HL-60/S4 treated with retinoic acid at 250 ng/mL for 4 days and 3 days (cell line): ENCODE data around the gene HACL1.
"Not testable (repeated sequence)": the region's sequence is repeated elsewhere in the genome, so short reads cannot be mapped to it uniquely, and the experiment has no call there.

ENCODE experiments used
- in situ Hi-C: fragments of 300-500 bp; cut with MboI; formaldehyde crosslinking; loops from 2 replicates; pipeline ENCODE4 v1.7.0; 2022; ENCODE audit warnings: low sequenced_read_pairs

Gene HACL1

DNA sequence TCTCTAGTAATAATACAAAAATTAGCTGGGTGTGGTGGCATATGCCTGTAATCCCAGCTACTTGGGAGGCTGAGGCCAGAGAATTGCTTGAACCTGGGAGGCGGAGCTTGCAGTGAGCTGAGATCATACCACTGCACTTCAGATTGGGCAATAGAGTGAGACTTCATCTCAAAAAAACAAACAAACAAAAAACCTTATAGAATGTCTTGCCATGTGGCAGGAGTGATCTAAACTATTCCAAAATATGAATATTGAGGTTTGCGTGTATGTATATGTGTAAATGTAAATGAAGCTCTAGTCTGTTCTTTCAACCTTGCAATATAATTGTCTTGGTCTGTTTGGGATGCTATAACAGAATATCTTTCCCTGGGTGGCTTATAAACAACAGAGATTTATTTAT is 68.8 kb downstream of the HACL1 start:
- in situ Hi-C loops: not testable (repeated sequence)

- in situ Hi-C loops: no loop called here
Measured at GRCh38 chr3:15531346-15531745, 70.0 kb downstream of the HACL1 start.

DNA sequence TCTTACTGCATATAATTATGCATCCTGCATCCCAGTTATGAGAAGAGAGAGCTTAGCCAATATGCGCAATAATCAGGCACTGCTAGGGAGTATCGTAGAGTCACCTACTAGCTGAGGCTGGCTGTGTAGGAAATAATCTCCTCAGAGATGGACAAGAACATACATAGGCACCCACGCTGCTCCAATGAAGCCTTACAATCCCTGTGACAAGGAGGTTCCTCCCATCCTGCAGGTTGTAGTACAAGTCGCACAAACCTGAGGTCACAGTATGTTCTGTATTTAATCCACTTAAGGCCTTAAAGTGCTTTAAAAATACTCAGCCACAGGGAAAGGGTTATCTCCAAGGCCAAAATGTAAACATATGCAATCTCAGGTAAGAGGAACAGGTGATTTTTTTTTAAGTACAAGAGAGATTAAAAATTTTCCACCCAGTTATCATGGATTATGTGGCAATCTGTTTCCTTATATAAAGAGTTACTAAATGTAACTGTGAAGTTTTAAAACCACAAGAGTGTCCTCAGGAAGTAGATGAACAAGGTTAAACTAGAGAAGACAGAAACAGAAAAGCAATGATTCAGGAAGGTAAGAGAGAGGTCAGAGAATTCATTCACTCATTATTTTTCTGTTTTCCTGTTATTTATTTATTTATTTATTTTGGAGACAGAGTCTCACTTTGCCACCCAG is 72.4 kb downstream of the HACL1 start:
- in situ Hi-C loops: no loop called here

- in situ Hi-C loops: no loop called here
Measured at GRCh38 chr3:15527031-15527459, 74.3 kb downstream of the HACL1 start.

DNA sequence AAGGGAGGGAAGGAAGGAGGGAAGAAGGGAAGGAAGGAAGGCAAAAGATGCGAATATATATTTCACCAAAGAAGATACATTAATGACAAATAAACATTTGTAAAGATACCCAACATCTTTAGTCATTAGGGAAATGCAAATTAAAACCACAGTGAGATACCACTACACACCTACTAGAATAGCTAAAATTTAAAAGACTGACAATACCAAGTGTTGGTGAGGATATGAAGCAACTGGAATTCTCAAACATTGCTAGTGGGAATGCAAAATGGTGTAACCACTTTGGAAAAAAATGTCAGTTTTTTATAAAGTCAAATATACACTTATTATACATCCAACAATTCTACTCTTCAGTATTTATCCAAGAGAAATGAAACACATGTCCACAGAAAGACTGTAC is 75.6 kb downstream of the HACL1 start:
- in situ Hi-C loops: no loop called here

DNA sequence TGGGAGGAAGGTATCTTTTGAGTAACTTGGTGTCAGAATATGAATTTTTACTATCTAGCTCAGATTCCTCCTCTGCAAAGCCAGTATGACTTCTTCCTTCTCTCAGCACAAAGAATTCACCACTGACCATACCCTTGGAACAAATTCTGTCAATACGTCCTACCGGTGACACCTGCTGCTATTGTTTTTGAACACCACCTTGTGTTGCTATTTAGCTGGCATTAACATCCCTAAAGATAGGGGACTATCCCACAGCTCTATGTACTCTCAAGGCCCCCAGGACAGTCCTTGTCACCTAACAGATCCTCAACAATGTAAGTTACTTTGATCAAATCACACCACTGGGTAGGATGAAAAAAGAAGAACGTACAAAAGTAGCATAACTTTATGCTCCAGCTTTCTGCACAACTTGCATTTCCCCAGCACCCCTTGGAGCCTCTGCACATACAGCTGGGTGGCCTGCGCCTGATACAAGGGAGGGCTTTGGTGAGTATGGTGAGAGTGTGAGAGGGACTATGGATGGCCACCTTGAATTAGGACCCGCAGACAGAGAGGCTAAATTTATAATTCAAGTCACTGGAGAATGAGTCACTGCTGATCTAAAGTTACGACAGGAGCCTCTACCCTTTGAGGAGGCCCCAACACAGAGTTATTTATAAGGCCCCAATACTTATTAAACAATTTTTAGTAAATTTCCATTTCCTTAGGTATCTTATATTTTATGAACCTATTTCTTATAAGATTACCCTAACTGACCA is 77.5 kb downstream of the HACL1 start:
- in situ Hi-C loops: no loop called here

GRCh38 chr3:15522016-15522415 is 79.4 kb downstream of the HACL1 start:
- in situ Hi-C loops: no loop called here

DNA sequence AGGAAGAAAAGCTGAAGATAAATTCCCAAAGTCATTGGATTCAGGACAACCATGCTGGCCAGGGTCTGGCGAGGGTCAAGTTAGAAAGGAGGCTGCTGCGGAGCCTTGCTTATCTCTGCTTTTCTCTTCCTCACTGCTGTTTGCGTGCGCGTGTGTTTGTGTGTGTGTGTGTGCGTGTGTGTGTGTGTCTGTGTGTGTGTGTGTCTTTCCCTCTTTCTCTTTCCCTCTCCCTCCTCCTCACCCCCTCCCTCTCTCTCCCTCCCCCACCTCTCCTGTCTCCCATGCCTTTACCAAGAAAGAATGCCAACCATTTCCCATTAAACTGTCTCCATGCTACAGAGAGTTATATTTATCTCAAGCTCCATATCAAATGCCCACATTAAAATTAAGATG is 79.8 kb downstream of the HACL1 start, which contains the start of gene COLQ:
COLQ (minus strand) TSS at position 134 of the 393 bp plus-strand sequence; CDS start at position 53, 81 bp downstream.
- in situ Hi-C loops: no loop called here

- in situ Hi-C loops: no loop called here
Measured at GRCh38 chr3:15520804-15521572, 80.4 kb downstream of the HACL1 start.

GRCh38 chr3:15520185-15520584 is 81.2 kb downstream of the HACL1 start:
- in situ Hi-C loops: no loop called here

DNA sequence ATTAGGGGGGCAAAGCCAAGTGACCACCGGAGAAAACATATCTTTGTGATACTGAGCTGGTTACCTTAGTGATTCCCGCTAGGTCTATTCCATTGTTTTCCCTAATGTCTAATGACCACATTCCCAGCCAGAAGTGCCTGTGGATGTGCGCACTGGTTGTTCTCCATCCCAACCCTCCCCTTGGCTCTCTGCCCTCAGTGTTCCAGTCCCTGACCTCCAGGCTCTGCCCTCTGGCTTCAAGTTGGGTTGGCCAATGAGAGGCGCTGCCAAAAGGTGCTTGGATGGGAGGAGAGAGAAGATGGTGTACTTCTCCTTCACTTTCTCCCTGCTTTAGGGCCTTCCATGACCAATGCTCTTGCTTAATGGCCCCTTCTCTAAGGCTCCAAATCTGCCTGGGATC is 82.3 kb downstream of the HACL1 start:
- in situ Hi-C loops: no loop called here

- in situ Hi-C loops: no loop called here
Measured at GRCh38 chr3:15514663-15515340, 86.6 kb downstream of the HACL1 start.

GRCh38 chr3:15513810-15514662 is 87.3 kb downstream of the HACL1 start:
- in situ Hi-C loops: no loop called here

DNA sequence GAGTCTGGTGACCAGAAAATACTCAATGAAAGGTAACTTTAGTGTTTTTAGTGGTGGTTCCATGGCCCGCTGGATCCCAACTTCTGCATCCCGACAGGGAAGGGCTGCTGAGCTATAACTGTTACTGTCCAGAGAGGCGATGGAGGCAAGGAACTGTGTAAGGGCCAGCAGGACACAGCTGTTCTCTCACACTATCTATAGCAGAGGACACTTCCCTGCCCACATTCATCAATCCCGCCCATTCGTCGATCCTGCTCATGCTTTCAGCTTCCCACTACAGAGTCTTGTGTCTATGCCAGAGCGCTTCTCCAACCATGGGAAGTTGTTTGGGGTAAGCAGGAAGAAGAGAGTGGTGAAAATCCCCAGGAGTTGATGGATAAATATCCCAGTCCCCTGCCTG is 88.3 kb downstream of the HACL1 start:
- in situ Hi-C loops: no loop called here

DNA sequence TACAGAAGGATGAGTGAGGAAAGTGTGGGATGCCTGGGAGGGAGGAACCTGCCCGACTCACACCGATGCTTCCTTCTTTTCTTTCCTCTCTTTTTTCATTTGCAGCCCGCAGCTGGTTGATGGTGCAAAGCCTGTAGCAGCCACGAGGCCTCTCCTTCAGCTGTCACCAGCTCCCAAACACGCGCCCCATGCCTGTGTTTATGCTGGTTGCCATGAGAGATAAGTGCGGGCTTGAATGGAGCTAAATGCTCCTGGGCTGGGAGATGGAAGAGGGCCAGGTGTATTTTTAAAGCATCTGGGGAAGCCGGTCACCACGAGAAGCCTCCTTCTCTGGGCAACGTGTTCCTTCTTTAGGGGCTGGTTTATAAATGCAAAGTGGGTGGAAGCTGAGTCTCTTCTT is 89.2 kb downstream of the HACL1 start:
- in situ Hi-C loops: no loop called here

DNA sequence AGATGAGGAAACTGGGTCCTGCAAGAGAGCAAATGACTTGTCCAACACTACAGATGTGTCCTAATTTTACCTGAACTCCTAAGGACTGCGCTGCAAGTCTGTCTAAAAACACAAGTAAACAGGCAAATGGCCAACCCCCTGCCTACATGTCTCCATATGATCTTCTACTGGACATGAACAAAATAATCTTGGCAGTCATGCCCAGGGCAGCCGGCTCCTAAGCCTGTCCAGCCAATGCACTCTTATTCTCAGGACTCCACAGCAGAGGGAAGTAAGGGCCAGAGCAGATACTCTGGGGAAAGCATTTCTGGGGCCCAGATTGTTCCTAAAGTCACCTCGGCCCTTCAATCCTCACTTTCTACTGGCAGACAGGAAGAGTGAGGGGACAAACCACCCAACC is 90.2 kb downstream of the HACL1 start:
- in situ Hi-C loops: no loop called here
